ENCODE measurements around the gene UNC5C. TPM values are rescaled to one million over a fixed set of nuclear protein-coding genes. Genes with fewer than 3 reads are reported as not detected.

The UNC5C gene
- total and polyA plus RNA-seq, 10 of the 15 experiments (the other 5 are each of a cell fraction or from before 2014, with no cell fraction given): 0.02 to 2.0 (median 0.15) TPM; not detected in 1

DNA sequence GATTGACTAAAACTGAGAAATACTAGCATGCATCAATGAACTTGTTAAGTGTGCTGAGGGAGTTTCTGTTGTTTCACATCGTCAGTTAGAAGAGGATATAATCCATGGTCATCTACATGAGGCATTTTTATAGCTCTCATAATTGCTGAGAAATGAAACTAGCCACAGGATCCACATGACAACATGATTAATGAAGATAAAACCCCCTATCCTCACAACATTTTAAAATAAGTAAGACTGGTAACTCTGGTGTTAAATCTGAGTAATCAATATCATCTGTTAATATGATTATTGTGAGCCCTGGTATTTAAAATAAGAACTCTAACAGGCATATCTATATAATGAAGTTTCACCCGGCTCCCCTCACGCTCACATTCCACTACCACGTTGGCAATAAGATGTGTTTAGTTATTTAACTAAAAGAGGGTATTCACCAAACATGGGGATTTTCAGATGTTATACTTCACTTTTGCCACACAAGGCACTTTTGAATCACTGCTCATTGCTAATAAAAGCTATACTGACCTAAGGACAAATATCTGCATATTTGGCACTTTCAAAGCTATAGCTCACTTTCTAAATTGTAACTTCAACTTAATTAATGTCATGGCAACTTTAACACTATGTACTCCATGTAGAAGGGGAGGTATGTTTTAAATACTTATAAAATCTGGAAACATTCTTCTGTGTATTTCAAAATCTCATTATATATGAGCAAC lies 6.7 kb downstream of the UNC5C start:
- H3K4me1 ChIP-seq (ENCODE audit: control insufficient read depth, insufficient read depth, low read length): no peaks in the 10 kb centered on the region
- H3K27ac ChIP-seq (ENCODE audit: control insufficient read depth, insufficient read depth): no peak overlapping the region
- ATAC-seq: peak; percentile 61
- no peaks in the 10 kb centered on the region for H3K36me3 ChIP-seq (ENCODE audit: control insufficient read depth in 2 of 2, insufficient read depth in 2 of 2, low read length in 1 of 2)
- peak; percentile 47 for FAIRE-seq
- BruUV-seq (replicated peaks): TSS peak; percentile 84
- WGBS (ENCODE audit: insufficient coverage, insufficient replicate concordance, low lambda C conversion rate, missing lambda C conversion rate): 23% methylated on average over 4 of the region's 4 CpGs
- no peak overlapping the region for H3K4me3 ChIP-seq
- intact Hi-C loops (cut with micrococcal nuclease; ENCODE audit: unreplicated experiment) (loop anchor here (1.0 to 5.0 kb wide), 3 partner anchors 7 to 180 kb away; no protein-coding TSS in a partner anchor), in situ Hi-C loops (cut with MboI) (no loop called here)
- no peaks in the 10 kb centered on the region for H3K27me3 ChIP-seq (replicated peaks in 1 of 2; ENCODE audit: control insufficient read depth in 2 of 2, insufficient read depth in 2 of 2, low read length in 1 of 2)
- H2AFZ ChIP-seq (ENCODE audit: control insufficient read depth, low read depth, low read length): no peak overlapping the region
- H3K9ac ChIP-seq (ENCODE audit: control insufficient read depth, insufficient read depth, low read length): no peak overlapping the region
- no peaks in the 10 kb centered on the region for H4K20me1 ChIP-seq (ENCODE audit: control insufficient read depth, insufficient read depth)
- ChIA-PET CTCF (interaction anchor here (1.0 to 4.8 kb wide), 5 partner anchors 10 to 32 kb away, joined by 5 to 32 read pairs (median 9); no protein-coding TSS in a partner anchor), RAD21 (ENCODE audit: unreplicated experiment) (interaction anchor here (1.4 to 4.7 kb wide), 4 partner anchors 10 to 31 kb away, joined by 4 to 63 read pairs (median 14); no protein-coding TSS in a partner anchor), POLR2A (interaction anchor here (1.4 kb wide), 1 partner anchor 18 kb away, joined by 4 read pairs; no protein-coding TSS in a partner anchor), SMC1A (ENCODE audit: uncharacterized antibody, unreplicated experiment) (interaction anchor here (1.4 to 11.7 kb wide), 5 partner anchors 8 to 42 kb away, joined by 3 to 131 read pairs (median 6); no protein-coding TSS in a partner anchor)
- DNase-seq (ENCODE audit: low read depth, low spot score): peak; percentile 64
- no peak overlapping the region for H3K4me2 ChIP-seq (ENCODE audit: control insufficient read depth, insufficient read depth)
- no peaks in the 10 kb centered on the region for H3K79me2 ChIP-seq (ENCODE audit: control insufficient read depth, insufficient read depth, low read length)
- no peaks in the 10 kb centered on the region for H3K9me3 ChIP-seq (replicated peaks; ENCODE audit: control insufficient read depth, insufficient read depth, low read length)
- TF ChIP-seq NBN (IDR thresholded peaks at IDR 0.05) (peak; percentile 69), RAD51 (IDR thresholded peaks at IDR 0.05) (0 out of 2 replicates have a peak, but pooled peaks have one; percentile 26), IKZF1 (conservative IDR thresholded peaks at IDR 0.05) (peak; percentile 78), ZSCAN29 (IDR thresholded peaks at IDR 0.05) (0 out of 2 replicates have a peak, but pooled peaks have one; percentile 76), TCF3 (IDR thresholded peaks at IDR 0.05; ENCODE audit: borderline replicate concordance, insufficient read depth, low read depth, low read length) (no peak), NFYB (IDR thresholded peaks at IDR 0.05; ENCODE audit: insufficient read depth, low read depth, low read length) (no peak), ETV6 (conservative IDR thresholded peaks at IDR 0.05 in 1 of 2, IDR thresholded peaks at IDR 0.05 in 1 of 2; ENCODE audit: borderline replicate concordance in 1 of 2, low read depth in 1 of 2) (no peak), CREM (IDR thresholded peaks at IDR 0.05; ENCODE audit: low read depth) (peak; percentile 45; the same call in 1 of the 2 replicates), CHD4 (IDR thresholded peaks at IDR 0.05) (no peak), MYB (IDR thresholded peaks at IDR 0.05; ENCODE audit: borderline replicate concordance, low read depth, low read length) (0 out of 2 replicates have a peak, but pooled peaks have one; percentile 54)
- TF ChIP-seq, protein P1, sequence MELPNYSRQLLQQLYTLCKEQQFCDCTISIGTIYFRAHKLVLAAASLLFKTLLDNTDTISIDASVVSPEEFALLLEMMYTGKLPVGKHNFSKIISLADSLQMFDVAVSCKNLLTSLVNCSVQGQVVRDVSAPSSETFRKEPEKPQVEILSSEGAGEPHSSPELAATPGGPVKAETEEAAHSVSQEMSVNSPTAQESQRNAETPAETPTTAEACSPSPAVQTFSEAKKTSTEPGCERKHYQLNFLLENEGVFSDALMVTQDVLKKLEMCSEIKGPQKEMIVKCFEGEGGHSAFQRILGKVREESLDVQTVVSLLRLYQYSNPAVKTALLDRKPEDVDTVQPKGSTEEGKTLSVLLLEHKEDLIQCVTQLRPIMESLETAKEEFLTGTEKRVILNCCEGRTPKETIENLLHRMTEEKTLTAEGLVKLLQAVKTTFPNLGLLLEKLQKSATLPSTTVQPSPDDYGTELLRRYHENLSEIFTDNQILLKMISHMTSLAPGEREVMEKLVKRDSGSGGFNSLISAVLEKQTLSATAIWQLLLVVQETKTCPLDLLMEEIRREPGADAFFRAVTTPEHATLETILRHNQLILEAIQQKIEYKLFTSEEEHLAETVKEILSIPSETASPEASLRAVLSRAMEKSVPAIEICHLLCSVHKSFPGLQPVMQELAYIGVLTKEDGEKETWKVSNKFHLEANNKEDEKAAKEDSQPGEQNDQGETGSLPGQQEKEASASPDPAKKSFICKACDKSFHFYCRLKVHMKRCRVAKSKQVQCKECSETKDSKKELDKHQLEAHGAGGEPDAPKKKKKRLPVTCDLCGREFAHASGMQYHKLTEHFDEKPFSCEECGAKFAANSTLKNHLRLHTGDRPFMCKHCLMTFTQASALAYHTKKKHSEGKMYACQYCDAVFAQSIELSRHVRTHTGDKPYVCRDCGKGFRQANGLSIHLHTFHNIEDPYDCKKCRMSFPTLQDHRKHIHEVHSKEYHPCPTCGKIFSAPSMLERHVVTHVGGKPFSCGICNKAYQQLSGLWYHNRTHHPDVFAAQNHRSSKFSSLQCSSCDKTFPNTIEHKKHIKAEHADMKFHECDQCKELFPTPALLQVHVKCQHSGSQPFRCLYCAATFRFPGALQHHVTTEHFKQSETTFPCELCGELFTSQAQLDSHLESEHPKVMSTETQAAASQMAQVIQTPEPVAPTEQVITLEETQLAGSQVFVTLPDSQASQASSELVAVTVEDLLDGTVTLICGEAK (IDR thresholded peaks at IDR 0.05; ENCODE audit: borderline replicate concordance): no peak
- TF ChIP-seq, protein P2, sequence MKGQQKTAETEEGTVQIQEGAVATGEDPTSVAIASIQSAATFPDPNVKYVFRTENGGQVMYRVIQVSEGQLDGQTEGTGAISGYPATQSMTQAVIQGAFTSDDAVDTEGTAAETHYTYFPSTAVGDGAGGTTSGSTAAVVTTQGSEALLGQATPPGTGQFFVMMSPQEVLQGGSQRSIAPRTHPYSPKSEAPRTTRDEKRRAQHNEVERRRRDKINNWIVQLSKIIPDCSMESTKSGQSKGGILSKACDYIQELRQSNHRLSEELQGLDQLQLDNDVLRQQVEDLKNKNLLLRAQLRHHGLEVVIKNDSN (IDR thresholded peaks at IDR 0.05; ENCODE audit: borderline replicate concordance, extremely low read length, insufficient read depth, low read depth, low read length): no peak
- TF ChIP-seq, protein P3, sequence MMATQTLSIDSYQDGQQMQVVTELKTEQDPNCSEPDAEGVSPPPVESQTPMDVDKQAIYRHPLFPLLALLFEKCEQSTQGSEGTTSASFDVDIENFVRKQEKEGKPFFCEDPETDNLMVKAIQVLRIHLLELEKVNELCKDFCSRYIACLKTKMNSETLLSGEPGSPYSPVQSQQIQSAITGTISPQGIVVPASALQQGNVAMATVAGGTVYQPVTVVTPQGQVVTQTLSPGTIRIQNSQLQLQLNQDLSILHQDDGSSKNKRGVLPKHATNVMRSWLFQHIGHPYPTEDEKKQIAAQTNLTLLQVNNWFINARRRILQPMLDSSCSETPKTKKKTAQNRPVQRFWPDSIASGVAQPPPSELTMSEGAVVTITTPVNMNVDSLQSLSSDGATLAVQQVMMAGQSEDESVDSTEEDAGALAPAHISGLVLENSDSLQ (IDR thresholded peaks at IDR 0.05): peak; percentile 89
- TF ChIP-seq, protein P4, sequence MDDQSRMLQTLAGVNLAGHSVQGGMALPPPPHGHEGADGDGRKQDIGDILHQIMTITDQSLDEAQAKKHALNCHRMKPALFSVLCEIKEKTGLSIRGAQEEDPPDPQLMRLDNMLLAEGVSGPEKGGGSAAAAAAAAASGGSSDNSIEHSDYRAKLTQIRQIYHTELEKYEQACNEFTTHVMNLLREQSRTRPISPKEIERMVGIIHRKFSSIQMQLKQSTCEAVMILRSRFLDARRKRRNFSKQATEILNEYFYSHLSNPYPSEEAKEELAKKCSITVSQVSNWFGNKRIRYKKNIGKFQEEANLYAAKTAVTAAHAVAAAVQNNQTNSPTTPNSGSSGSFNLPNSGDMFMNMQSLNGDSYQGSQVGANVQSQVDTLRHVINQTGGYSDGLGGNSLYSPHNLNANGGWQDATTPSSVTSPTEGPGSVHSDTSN (IDR thresholded peaks at IDR 0.05; ENCODE audit: insufficient replicate concordance, low read depth, low read length): peak; percentile 78

All from GM12878 (cell line).